HepG2 (cell line): ENCODE measurements around the gene CMIP. TPM values are rescaled to one million over a fixed set of nuclear protein-coding genes. Genes with fewer than 3 reads are reported as not detected.

ENCODE experiments used
- ATF7-NPFF ChIP-seq: sonication (generic); formaldehyde crosslinking; IDR thresholded peaks from 2 replicates; pipeline ENCODE4 v1.8.1; 2023; ENCODE audit warnings: mild to moderate bottlenecking, low read depth, missing genetic modification reagents, moderate library complexity
- CBFB ChIP-seq: sonication (generic); formaldehyde crosslinking; IDR thresholded peaks from 2 replicates; pipeline ENCODE4 v1.4.0; 2020; ENCODE audit warnings: missing genetic modification reagents
- FOSL2 ChIP-seq: sonication (generic); formaldehyde crosslinking; IDR thresholded peaks from 2 replicates; pipeline ENCODE4 v1.4.0; 2020; ENCODE audit warnings: missing genetic modification reagents
- STAG1 ChIP-seq: sonication (generic); formaldehyde crosslinking; IDR thresholded peaks from 2 replicates; pipeline ENCODE4 v1.4.0; 2020; ENCODE audit warnings: missing genetic modification reagents
- ZFP90 ChIP-seq: sonication (generic); formaldehyde crosslinking; IDR thresholded peaks from 2 replicates; pipeline ENCODE4 v1.8.0; 2022; ENCODE audit warnings: missing genetic modification reagents, mild to moderate bottlenecking, inconsistent platforms, borderline replicate concordance
- ZNF761 ChIP-seq: sonication (generic); formaldehyde crosslinking; conservative IDR thresholded peaks from 2 replicates; pipeline ENCODE4 v1.4.0; 2020; ENCODE audit warnings: mild to moderate bottlenecking, missing genetic modification reagents
- polyA plus RNA-seq, 8 experiments: library from polyadenylated mRNA; depleted of rRNA in 3 of 8; stranded (reverse) in 7 of 8; unstranded in 1 of 8; fragments of >200 nt; fragmentation: Illumina TruSeq in 4 of 8; extraction: Trizol in 4 of 8; gene quantifications; 2 replicates each; pipeline versions ENCODE4 v1.2.1 to v1.2.3, GENCODE V29; 2011 to 2016; ENCODE audit warnings: low read depth in 4 of 8, missing spikeins in 1 of 8, mixed read lengths in 1 of 8; ENCODE audit not compliant: insufficient read depth in 1 of 8
- total RNA-seq, 5 experiments: library from RNA; depleted of rRNA; stranded (reverse); fragments of >200 nt; fragmentation: Illumina TruSeq; extraction: Trizol; gene quantifications; 2 replicates each; pipeline ENCODE4 v1.2.3, GENCODE V29; 2016; ENCODE audit warnings: low read depth in 1 of 5
- TF ChIP-seq, protein P1 (sequence below), 2 experiments: sonication (generic) in 1 of 2; formaldehyde crosslinking in 1 of 2; IDR thresholded peaks; 2 replicates each; pipeline versions ENCODE4 v1.4.0 to v1.6.1; 2016 to 2020; ENCODE audit warnings: borderline replicate concordance in 1 of 2, low read depth in 1 of 2, mild to moderate bottlenecking in 1 of 2, missing genetic modification reagents in 1 of 2
- TF ChIP-seq, protein P2 (sequence below), 2 experiments: fragments of 450-650 bp in 1 of 2; sonication (generic) in 1 of 2; formaldehyde crosslinking; IDR thresholded peaks; 2 replicates each; pipeline versions ENCODE4 v1.5.0 to v1.8.0; 2020 to 2022; ENCODE audit warnings: mild to moderate bottlenecking in 1 of 2, missing genetic modification reagents in 1 of 2
- TF ChIP-seq, protein P3 (sequence below): sonication (generic); formaldehyde crosslinking; IDR thresholded peaks from 2 replicates; pipeline ENCODE4 v1.4.0; 2020; ENCODE audit warnings: mild to moderate bottlenecking, missing genetic modification reagents
- TF ChIP-seq, protein P4 (sequence below): sonication (generic); formaldehyde crosslinking; IDR thresholded peaks from 2 replicates; pipeline ENCODE4 v1.8.1; 2023; ENCODE audit warnings: mild to moderate bottlenecking, missing genetic modification reagents, borderline replicate concordance
- TF ChIP-seq, protein P5 (sequence below): sonication (generic); formaldehyde crosslinking; IDR thresholded peaks from 2 replicates; pipeline ENCODE4 v1.4.0; 2020; ENCODE audit warnings: missing genetic modification reagents
- TF ChIP-seq, protein P6 (sequence below): sonication (generic); formaldehyde crosslinking; IDR thresholded peaks from 2 replicates; pipeline ENCODE4 v1.8.0; 2022; ENCODE audit warnings: mild to moderate bottlenecking, missing genetic modification reagents, moderate library complexity

CMIP gene
- total and polyA plus RNA-seq, 2 of the 13 experiments (the other 11 are each of a cell fraction or from before 2014, with no cell fraction given) = 10.9 to 18.1 TPM

DNA sequence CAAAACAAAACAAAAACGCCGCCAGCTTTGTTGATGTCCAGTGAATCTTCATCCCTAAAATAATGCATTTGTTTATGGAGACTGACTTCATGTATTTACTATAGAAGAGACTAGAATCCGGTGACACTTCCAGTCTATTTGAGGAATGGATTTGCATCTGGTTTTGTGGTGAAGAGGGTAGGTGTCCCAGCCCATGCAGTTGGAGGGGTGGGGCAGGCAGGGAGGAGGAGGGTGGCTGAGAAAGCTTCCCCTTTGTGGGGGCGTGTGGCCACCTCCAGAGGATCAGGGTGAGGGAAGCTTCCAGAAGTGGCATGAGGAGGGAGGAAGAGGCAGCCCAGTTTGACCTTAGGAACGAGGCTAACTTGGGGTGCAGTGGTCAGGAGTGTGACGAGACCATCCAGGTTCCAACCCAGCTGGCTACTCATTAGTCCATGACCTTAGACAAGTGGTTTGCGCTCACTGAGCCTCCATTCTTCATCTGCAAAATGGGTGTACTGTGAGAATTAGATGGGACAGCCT, 69.5 kb downstream of the CMIP start (continued):
- TF ChIP-seq CBFB (CRISPR knock-in tag) (no peak), ZNF761 (0 out of 2 replicates have a peak, but pooled peaks have one; percentile 7), ATF7-NPFF (no peak), FOSL2 (CRISPR knock-in tag) (no peak), STAG1 (CRISPR knock-in tag) (no peak), ZFP90 (CRISPR knock-in tag) (no peak)
- TF ChIP-seq, protein P1, sequence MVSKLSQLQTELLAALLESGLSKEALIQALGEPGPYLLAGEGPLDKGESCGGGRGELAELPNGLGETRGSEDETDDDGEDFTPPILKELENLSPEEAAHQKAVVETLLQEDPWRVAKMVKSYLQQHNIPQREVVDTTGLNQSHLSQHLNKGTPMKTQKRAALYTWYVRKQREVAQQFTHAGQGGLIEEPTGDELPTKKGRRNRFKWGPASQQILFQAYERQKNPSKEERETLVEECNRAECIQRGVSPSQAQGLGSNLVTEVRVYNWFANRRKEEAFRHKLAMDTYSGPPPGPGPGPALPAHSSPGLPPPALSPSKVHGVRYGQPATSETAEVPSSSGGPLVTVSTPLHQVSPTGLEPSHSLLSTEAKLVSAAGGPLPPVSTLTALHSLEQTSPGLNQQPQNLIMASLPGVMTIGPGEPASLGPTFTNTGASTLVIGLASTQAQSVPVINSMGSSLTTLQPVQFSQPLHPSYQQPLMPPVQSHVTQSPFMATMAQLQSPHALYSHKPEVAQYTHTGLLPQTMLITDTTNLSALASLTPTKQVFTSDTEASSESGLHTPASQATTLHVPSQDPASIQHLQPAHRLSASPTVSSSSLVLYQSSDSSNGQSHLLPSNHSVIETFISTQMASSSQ (IDR thresholded peaks at IDR 0.05; ENCODE audit: low read depth) = no peak
- TF ChIP-seq, protein P1 (CRISPR knock-in tag; IDR thresholded peaks at IDR 0.05; ENCODE audit: borderline replicate concordance) = 0 out of 2 replicates have a peak, but pooled peaks have one; percentile 2
- TF ChIP-seq, protein P2, sequence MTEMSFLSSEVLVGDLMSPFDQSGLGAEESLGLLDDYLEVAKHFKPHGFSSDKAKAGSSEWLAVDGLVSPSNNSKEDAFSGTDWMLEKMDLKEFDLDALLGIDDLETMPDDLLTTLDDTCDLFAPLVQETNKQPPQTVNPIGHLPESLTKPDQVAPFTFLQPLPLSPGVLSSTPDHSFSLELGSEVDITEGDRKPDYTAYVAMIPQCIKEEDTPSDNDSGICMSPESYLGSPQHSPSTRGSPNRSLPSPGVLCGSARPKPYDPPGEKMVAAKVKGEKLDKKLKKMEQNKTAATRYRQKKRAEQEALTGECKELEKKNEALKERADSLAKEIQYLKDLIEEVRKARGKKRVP (CRISPR knock-in tag; IDR thresholded peaks at IDR 0.05) = no peak
- TF ChIP-seq, protein P3, sequence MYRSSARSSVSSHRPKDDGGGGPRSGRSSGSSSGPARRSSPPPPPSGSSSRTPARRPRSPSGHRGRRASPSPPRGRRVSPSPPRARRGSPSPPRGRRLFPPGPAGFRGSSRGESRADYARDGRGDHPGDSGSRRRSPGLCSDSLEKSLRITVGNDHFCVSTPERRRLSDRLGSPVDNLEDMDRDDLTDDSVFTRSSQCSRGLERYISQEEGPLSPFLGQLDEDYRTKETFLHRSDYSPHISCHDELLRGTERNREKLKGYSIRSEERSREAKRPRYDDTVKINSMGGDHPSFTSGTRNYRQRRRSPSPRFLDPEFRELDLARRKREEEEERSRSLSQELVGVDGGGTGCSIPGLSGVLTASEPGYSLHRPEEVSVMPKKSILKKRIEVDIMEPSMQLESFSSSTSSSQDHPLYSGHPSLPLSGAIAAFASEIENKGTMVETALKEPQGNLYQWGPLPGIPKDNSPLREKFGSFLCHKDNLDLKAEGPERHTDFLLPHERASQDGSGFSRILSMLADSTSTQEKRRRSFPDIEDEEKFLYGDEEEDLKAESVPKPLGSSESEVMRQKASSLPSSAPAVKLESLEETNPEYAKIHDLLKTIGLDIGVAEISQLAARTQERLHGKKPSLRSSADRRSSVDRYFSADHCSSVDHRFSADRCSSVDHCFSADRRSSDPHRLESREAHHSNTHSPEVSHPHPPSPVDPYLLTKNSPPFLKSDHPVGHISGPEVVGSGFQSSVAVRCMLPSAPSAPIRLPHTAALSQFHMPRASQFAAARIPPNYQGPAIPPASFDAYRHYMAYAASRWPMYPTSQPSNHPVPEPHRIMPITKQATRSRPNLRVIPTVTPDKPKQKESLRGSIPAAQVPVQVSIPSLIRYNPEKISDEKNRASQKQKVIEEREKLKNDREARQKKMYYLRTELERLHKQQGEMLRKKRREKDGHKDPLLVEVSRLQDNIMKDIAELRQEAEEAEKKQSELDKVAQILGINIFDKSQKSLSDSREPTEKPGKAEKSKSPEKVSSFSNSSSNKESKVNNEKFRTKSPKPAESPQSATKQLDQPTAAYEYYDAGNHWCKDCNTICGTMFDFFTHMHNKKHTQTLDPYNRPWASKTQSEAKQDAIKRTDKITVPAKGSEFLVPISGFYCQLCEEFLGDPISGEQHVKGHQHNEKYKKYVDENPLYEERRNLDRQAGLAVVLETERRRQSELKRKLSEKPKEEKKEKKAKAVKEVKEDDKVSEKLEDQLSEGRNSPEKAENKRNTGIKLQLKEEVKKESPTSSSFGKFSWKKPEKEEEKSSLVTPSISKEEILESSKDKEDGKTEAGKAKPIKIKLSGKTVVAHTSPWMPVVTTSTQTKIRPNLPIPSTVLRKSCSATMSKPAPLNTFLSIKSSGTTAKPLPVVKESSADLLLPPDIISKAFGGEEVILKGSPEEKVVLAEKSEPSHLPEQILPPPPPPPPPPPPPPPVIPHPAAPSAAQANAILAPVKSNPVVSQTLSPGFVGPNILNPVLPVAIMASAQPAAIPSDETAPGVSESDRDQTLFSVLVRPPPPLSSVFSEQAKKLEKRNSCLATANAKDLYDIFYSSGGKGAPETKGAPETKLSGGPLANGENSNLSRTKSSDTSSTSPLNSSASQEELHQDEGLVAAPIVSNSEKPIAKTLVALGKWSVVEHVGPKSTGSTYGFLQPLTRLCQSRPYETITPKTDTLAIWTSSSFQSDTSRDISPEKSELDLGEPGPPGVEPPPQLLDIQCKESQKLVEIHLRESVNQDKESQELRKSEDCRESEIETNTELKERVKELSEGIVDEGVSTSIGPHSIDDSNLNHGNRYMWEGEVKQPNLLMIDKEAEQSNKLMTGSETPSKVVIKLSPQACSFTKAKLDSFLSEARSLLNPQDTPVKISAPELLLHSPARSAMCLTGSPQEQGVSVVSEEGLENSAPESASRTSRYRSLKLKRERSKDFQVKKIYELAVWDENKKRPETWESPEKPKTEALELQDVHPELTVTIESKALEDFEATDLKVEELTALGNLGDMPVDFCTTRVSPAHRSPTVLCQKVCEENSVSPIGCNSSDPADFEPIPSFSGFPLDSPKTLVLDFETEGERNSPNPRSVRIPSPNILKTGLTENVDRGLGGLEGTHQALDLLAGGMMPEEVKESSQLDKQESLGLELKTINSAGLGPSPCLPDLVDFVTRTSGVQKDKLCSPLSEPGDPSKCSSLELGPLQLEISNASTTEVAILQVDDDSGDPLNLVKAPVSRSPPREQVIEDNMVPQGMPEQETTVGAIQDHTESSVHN (CRISPR knock-in tag) = no peak
- TF ChIP-seq, protein P4, sequence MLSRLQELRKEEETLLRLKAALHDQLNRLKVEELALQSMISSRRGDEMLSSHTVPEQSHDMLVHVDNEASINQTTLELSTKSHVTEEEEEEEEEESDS = no peak
- TF ChIP-seq, protein P5, sequence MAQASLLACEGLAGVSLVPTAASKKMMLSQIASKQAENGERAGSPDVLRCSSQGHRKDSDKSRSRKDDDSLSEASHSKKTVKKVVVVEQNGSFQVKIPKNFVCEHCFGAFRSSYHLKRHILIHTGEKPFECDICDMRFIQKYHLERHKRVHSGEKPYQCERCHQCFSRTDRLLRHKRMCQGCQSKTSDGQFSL (CRISPR knock-in tag) = no peak
- TF ChIP-seq, protein P6, sequence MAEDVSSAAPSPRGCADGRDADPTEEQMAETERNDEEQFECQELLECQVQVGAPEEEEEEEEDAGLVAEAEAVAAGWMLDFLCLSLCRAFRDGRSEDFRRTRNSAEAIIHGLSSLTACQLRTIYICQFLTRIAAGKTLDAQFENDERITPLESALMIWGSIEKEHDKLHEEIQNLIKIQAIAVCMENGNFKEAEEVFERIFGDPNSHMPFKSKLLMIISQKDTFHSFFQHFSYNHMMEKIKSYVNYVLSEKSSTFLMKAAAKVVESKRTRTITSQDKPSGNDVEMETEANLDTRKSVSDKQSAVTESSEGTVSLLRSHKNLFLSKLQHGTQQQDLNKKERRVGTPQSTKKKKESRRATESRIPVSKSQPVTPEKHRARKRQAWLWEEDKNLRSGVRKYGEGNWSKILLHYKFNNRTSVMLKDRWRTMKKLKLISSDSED (CRISPR knock-in tag) = no peak
